GM10266 (cell line): ENCODE data around the gene PLEKHG1.

ENCODE experiments used
- DNase-seq: peaks from one replicate; pipeline ENCODE4 v3.0.0; 2012; ENCODE audit errors: extremely low spot score
- TF ChIP-seq, protein P1 (sequence below): IDR thresholded peaks from 2 replicates; pipeline ENCODE4 v1.5.1; 2012; ENCODE audit warnings: mild to moderate bottlenecking, low read depth; ENCODE audit not compliant: control insufficient read depth, insufficient read depth; ENCODE audit errors: missing control alignments

PLEKHG1 gene

DNA sequence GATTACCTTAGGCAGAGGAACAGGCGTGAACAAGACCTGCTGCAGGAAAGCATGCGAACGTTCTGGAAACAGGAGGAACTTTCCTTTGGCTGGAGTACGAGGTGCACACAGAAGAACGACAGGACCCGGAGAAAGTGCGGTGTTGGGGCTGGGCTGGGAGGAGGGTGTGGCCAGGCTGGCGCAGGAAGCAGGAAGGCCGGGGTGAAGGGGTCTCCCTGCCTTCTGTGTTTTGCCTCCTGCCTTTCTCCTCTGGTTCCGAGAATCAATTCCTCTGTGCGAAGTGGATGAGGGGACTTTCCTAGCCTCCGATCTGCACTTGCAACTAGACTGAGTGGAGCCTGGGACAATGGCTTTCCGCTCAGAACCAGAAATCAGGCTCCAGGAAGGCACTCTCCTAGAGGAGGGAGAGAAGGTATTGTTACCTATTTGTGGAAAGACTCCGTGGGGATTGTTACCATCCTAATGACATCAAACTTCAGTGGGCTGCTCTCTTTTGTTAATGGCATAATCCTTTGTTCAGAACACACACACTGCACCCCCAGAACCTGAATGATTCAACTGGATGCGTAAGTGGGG is 22.9 kb upstream of the PLEKHG1 start:
- no peak for DNase-seq
- TF ChIP-seq, protein P1, sequence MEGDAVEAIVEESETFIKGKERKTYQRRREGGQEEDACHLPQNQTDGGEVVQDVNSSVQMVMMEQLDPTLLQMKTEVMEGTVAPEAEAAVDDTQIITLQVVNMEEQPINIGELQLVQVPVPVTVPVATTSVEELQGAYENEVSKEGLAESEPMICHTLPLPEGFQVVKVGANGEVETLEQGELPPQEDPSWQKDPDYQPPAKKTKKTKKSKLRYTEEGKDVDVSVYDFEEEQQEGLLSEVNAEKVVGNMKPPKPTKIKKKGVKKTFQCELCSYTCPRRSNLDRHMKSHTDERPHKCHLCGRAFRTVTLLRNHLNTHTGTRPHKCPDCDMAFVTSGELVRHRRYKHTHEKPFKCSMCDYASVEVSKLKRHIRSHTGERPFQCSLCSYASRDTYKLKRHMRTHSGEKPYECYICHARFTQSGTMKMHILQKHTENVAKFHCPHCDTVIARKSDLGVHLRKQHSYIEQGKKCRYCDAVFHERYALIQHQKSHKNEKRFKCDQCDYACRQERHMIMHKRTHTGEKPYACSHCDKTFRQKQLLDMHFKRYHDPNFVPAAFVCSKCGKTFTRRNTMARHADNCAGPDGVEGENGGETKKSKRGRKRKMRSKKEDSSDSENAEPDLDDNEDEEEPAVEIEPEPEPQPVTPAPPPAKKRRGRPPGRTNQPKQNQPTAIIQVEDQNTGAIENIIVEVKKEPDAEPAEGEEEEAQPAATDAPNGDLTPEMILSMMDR = no peak

DNA sequence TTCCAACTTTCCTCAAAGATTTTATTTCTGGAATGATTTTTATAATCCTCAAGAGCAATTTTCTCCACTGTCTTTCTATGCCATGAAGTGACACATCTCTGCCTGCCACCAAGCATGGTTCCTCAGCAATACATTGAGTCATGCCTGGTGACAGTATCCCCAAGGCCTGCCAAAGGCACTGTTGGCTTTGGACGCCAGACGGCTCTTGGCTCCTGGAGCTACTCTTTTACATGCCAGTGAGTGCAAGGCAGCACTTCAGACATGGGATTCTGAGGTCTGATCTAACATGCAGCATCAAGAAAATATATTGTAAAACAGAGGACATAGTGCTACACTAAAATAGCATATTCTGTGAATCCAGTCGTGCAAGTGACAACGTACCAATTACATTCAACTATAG is 20.1 kb upstream of the PLEKHG1 start:
- TF ChIP-seq, protein P1 = no peak
- no peak for DNase-seq

DNA sequence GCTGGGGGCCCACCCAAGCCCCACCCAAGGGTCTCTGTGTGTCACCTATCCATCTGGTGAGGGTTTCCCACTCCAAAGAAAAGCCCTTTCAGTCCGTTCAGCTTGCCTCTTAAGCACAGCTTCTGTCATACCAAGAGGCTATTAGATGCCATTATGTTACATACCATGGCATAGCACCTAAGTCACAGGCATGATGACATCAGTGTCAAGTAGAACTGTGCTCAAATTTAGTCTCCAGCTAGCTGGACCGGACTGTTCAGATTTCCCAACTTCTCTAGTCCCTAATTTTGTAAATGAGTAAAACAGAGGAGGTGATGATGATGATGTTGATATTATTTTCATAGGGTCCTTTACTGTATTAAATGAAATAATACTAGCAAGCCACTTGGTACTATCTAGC is 19.2 kb upstream of the PLEKHG1 start:
- no peak for DNase-seq
- TF ChIP-seq, protein P1 = no peak

DNA sequence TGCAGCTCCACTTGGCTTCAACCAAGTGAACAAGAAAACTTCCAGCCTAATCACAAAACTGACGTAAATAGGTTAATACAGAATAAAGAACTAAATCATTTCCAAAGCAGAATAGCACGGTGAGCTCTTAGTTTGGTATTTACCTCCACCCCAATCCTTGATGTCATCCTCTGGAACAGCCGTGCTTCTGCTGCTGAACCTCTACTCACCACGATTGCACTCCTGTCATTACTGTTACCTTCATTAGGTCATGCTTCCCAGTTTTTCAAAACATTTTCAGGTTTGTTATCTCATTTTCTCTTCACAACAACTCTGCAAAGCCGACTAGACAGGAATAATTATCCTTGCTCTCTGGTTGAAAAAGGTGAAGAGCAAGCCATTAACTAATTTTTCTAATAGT is 15.6 kb upstream of the PLEKHG1 start:
- DNase-seq = no peak
- TF ChIP-seq, protein P1 = no peak

DNA sequence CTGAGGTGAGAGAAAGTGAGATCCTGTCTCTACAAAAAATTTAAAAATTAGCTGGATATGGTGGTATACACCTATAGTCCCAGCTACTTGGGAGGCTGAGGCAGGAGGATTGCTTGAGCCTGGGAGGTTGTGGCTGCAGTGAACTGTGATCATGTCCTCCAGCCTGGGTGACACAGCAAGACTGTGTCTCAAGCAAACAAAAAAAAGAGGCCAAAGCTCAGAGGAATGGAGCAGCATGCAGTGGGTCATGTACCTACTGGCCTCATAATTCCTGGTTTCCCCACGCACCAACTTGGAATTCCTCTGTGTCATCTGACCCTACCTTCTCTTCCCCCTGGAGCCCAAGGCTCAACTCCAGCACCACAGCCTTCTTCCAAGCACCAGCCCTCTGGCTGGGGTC is 15.1 kb upstream of the PLEKHG1 start:
- TF ChIP-seq, protein P1 = no peak
- DNase-seq = no peak

DNA sequence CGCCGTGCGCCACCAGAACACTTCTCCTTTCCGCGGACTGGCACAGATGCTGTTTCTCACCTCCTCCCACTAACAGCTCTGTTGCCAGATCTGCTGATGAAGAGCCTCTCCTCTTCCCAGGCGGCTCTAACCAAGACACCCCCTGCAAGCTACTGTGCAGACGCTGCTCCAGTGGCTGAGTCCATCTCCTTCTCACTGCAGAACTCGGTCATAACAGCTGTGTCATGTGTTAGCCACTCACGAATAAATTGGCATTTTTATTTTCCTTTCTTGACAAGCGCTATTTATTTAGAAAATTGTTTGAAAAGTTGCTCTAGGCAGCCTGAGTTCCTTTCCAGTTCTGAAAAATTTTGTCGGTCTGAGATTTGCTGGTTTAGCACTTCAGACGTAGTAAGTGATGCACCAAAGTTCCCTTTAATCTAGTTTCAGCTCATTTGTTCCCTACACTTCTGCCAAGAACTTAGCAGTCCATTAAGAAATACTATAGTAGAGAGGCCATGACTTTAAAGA is 12.8 kb upstream of the PLEKHG1 start:
- TF ChIP-seq, protein P1 = no peak
- DNase-seq = no peak

DNA sequence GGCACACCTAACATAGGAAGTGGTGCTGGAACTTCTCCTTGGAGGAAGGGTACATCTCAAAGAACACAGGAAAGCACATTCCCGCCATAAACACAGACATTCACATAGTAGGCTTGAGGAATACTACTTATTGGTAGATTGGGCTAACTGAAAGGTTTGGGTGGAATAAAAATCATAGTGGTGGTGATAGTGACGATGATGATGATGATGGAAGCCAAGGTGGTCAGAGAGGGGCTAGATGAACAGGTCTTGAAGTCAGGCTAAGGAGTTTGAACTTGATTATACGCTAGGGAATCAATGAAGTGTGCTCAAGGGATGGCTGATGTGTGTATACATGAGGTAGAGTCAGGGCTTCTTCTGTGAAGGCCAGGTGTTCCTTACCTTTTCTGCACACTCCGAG is 12.0 kb upstream of the PLEKHG1 start:
- TF ChIP-seq, protein P1 = no peak
- DNase-seq = no peak
